Activated CD8-positive, alpha-beta T cell treated with anti-CD3 and anti-CD28 coated beads for 36 hours (primary cell): ENCODE data around the gene BCAS1. TPM values are rescaled to one million over a fixed set of nuclear protein-coding genes. Genes with fewer than 3 reads are reported as not detected.
A peak's percentile ranks its signal among the peaks of the same experiment; 100 is the strongest.

Experiments
- ATAC-seq: fragments of 200-7000 bp; cut with Tn5 transposase; one replicate; pipeline ENCODE4 v1.10.0; 2021; ENCODE audit warnings: mild to moderate bottlenecking, moderate library complexity
- CTCF ChIA-PET: fragments of 350-600 bp; sonication (Branson Sonifier 250); formaldehyde crosslinking; loops from one replicate; lab custom pipeline; 2021; ENCODE audit warnings: antibody characterized with exemption; lab: Charles Lee
- POLR2A ChIA-PET: fragments of 350-600 bp; sonication (Branson Sonifier 250); formaldehyde crosslinking; loops from one replicate; lab custom pipeline; 2021; ENCODE audit warnings: antibody characterized with exemption; lab: Charles Lee
- DNase-seq: peaks from one replicate; pipeline ENCODE4 v3.0.0-alpha.2; 2020
- H3K27ac Mint-ChIP-seq: one replicate; pipeline ENCODE4 v1.8.0; 2021; ENCODE audit warnings: mild to moderate bottlenecking, mixed read lengths
- H3K27me3 Mint-ChIP-seq: one replicate; pipeline ENCODE4 v1.8.0; 2021; ENCODE audit warnings: mixed read lengths
- H3K36me3 Mint-ChIP-seq: one replicate; pipeline ENCODE4 v1.8.0; 2021; ENCODE audit warnings: low read depth, mixed read lengths
- H3K4me1 Mint-ChIP-seq: one replicate; pipeline ENCODE4 v1.8.0; 2021; ENCODE audit warnings: low read depth, mixed read lengths
- H3K4me3 Mint-ChIP-seq: one replicate; pipeline ENCODE4 v1.8.0; 2021; ENCODE audit warnings: mild to moderate bottlenecking, moderate library complexity, mixed read lengths
- H3K9me3 Mint-ChIP-seq: one replicate; pipeline ENCODE4 v1.8.0; 2021; ENCODE audit warnings: mixed read lengths
- CTCF ChIP-seq: fragments of 200-600 bp; IDR thresholded peaks from one replicate; pipeline ENCODE4 v1.8.0; 2022; ENCODE audit warnings: antibody characterized with exemption, mild to moderate bottlenecking
- intact Hi-C: fragments of 100-400 bp; cut with micrococcal nuclease; formaldehyde crosslinking; loops from one replicate; pipeline ENCODE4 v1.10.0; 2022
- total RNA-seq, 2 experiments: library from RNA; stranded (reverse); gene quantifications; one replicate each; pipeline ENCODE4 v1.2.3, GENCODE V29; 2021

BCAS1 gene
- total RNA-seq, 2 experiments from 2014 or later: 0.09 TPM; not detected in 1

- ChIA-PET CTCF (interaction anchor here (0.7 to 1.7 kb wide), 4 partner anchors 9 to 536 kb away, joined by 4 to 7 read pairs (median 5); no protein-coding TSS in a partner anchor), POLR2A (no interaction called here)
- DNase-seq (peak; percentile 59), ATAC-seq (peak; percentile 74)
- intact Hi-C loops: loop anchor here (5.0 to 10.0 kb wide), 2 partner anchors 371 to 534 kb away; no protein-coding TSS in a partner anchor
- no peak for TF ChIP-seq CTCF
- peaks cover 8% of the 10 kb centered on the region for H3K9me3 Mint-ChIP-seq
- peaks cover 34% of the 10 kb centered on the region for H3K4me1 Mint-ChIP-seq
- H3K36me3 Mint-ChIP-seq: peaks cover 3% of the 10 kb centered on the region
- H3K4me3 Mint-ChIP-seq: peak overlapping the region; percentile 68
- peak overlapping the region; percentile 95 for H3K27ac Mint-ChIP-seq
- no peaks in the 10 kb centered on the region for H3K27me3 Mint-ChIP-seq
Measured at GRCh38 chr20:53948383-53949318, 121.7 kb downstream of the BCAS1 start.

GRCh38 chr20:53947501-53948195 lies 122.7 kb downstream of the BCAS1 start:
- Mint-ChIP-seq H3K36me3 (peaks cover 1% of the 10 kb centered on the region), H3K4me3 (no peak overlapping the region), H3K4me1 (peaks cover 35% of the 10 kb centered on the region), H3K27me3 (no peaks in the 10 kb centered on the region), H3K9me3 (peaks cover 5% of the 10 kb centered on the region), H3K27ac (peak overlapping the region; percentile 28)
- ChIA-PET CTCF (interaction anchor here (1.2 to 1.5 kb wide), 3 partner anchors 8 to 535 kb away, joined by 3 to 7 read pairs (median 4); no protein-coding TSS in a partner anchor), POLR2A (interaction anchor here (1.2 to 1.3 kb wide), 2 partner anchors 10 to 31 kb away, joined by 4 to 6 read pairs; no protein-coding TSS in a partner anchor)
- ATAC-seq (no peak), DNase-seq (no peak)
- no peak for TF ChIP-seq CTCF
- intact Hi-C loops: loop anchor here (5.0 to 10.0 kb wide), 2 partner anchors 370 to 533 kb away; no protein-coding TSS in a partner anchor

GRCh38 chr20:53946106-53946505 lies 124.3 kb downstream of the BCAS1 start:
- Mint-ChIP-seq H3K4me1 (peaks cover 36% of the 10 kb centered on the region), H3K27ac (no peak overlapping the region)
- TF ChIP-seq CTCF: no peak

GRCh38 chr20:53945478-53945877 lies 124.9 kb downstream of the BCAS1 start:
- Mint-ChIP-seq H3K27ac (no peak overlapping the region), H3K4me3 (no peak overlapping the region), H3K9me3 (no peaks in the 10 kb centered on the region), H3K36me3 (no peaks in the 10 kb centered on the region), H3K4me1 (peaks cover 38% of the 10 kb centered on the region), H3K27me3 (no peaks in the 10 kb centered on the region)
- ATAC-seq (no peak), DNase-seq (no peak)
- ChIA-PET POLR2A (no interaction called here), CTCF (interaction anchor here (1.0 kb wide), 1 partner anchor 125 kb away, joined by 3 read pairs; no protein-coding TSS in a partner anchor)
- intact Hi-C loops: loop anchor here (5.0 to 10.0 kb wide), 2 partner anchors 368 to 531 kb away; no protein-coding TSS in a partner anchor
- no peak for TF ChIP-seq CTCF

More at GRCh38 chr20:53946106-53946505, 124.3 kb downstream of the BCAS1 start:
- ChIA-PET POLR2A (no interaction called here), CTCF (no interaction called here)
- DNase-seq (no peak), ATAC-seq (no peak)
- H3K27me3 Mint-ChIP-seq: no peaks in the 10 kb centered on the region
- intact Hi-C loops: loop anchor here (5.0 to 10.0 kb wide), 2 partner anchors 369 to 531 kb away; no protein-coding TSS in a partner anchor
- no peaks in the 10 kb centered on the region for H3K9me3 Mint-ChIP-seq
- H3K4me3 Mint-ChIP-seq: no peak overlapping the region
- no peaks in the 10 kb centered on the region for H3K36me3 Mint-ChIP-seq
